AG04450 (cell line): ENCODE data around the gene GPRC5B. TPM values are rescaled to one million over a fixed set of nuclear protein-coding genes. Genes with fewer than 3 reads are reported as not detected.

Experiments used
- CTCF ChIA-PET: fragments of 300-600, 350-600 bp; formaldehyde crosslinking; extraction: SDS; loops from one replicate; lab custom pipeline; 2022; ENCODE audit warnings: antibody characterized with exemption, inconsistent platforms; lab: Charles Lee
- POLR2A ChIA-PET: fragments of 350-600 bp; formaldehyde crosslinking; extraction: SDS; loops from one replicate; lab custom pipeline; 2021; ENCODE audit warnings: antibody characterized with exemption, inconsistent platforms; lab: Yijun Ruan, JAX
- DNase-seq: peaks from one replicate; pipeline ENCODE4 v3.0.0-alpha.2; 2011; ENCODE audit warnings: low read depth, low spot score
- H3K27ac ChIP-seq: one replicate; pipeline ENCODE4 v1.5.1; 2012; ENCODE audit warnings: low read depth, low read length, control low read depth
- H3K27me3 ChIP-seq: one replicate; pipeline ENCODE4 v1.6.0; 2012; ENCODE audit warnings: low read length; ENCODE audit not compliant: control insufficient read depth, insufficient read depth
- H3K4me3 ChIP-seq: 2 replicates; pipeline ENCODE4 v1.5.1; 2011; ENCODE audit warnings: mild to moderate bottlenecking, low read depth, low read length, control low read depth
- H3K9me3 ChIP-seq: 2 replicates; pipeline ENCODE4 v1.5.1; 2012; ENCODE audit warnings: low read length; ENCODE audit not compliant: control insufficient read depth, insufficient read depth
- polyA minus RNA-seq: library from RNA; depleted of rRNA, polyadenylated mRNA; stranded (reverse); fragments of >200 nt; gene quantifications from 2 replicates; pipeline ENCODE4 v1.2.3, GENCODE V29; 2011; rRNA and poly(A)+ RNA removed
- polyA plus RNA-seq: library from polyadenylated mRNA; depleted of rRNA; stranded (reverse); fragments of >200 nt; gene quantifications from 2 replicates; pipeline ENCODE4 v1.2.3, GENCODE V29; 2011; rRNA removed
- TF ChIP-seq, protein P1 (sequence below): IDR thresholded peaks from 2 replicates; pipeline ENCODE4 v1.5.1; 2011; ENCODE audit warnings: low read depth, low read length, control low read depth, inconsistent platforms

The GPRC5B gene
- polyA plus RNA-seq (27.5 and 30.6 TPM in 2 replicates), polyA minus RNA-seq (15.5 and 16.9 TPM in 2 replicates)

GRCh38 chr16:19884611-19885450 is at the start of gene GPRC5B:
GPRC5B (minus strand) TSS chr16:19884848; CDS start chr16:19872845, 12,003 bp downstream.
- DNase-seq = no peak
- Histone ChIP-seq H3K27ac (no peak within 1 kb of the TSS), H3K4me3 (peak within 1 kb of the TSS; percentile 82), H3K9me3 (peaks cover 5% of the 10 kb centered on the region; the same call in 1 of the 2 replicates), H3K27me3 (peaks cover 3% of the 10 kb centered on the region)
- TF ChIP-seq, protein P1, sequence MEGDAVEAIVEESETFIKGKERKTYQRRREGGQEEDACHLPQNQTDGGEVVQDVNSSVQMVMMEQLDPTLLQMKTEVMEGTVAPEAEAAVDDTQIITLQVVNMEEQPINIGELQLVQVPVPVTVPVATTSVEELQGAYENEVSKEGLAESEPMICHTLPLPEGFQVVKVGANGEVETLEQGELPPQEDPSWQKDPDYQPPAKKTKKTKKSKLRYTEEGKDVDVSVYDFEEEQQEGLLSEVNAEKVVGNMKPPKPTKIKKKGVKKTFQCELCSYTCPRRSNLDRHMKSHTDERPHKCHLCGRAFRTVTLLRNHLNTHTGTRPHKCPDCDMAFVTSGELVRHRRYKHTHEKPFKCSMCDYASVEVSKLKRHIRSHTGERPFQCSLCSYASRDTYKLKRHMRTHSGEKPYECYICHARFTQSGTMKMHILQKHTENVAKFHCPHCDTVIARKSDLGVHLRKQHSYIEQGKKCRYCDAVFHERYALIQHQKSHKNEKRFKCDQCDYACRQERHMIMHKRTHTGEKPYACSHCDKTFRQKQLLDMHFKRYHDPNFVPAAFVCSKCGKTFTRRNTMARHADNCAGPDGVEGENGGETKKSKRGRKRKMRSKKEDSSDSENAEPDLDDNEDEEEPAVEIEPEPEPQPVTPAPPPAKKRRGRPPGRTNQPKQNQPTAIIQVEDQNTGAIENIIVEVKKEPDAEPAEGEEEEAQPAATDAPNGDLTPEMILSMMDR = peak; percentile 27
- ChIA-PET CTCF (interaction anchor here (0.6 to 5.0 kb wide), 15 partner anchors 14 to 326 kb away, joined by 3 to 193 read pairs (median 4); no protein-coding TSS in a partner anchor), POLR2A (interaction anchor here (0.7 to 1.4 kb wide), 2 partner anchors 40 to 301 kb away, joined by 3 to 4 read pairs; no protein-coding TSS in a partner anchor)

DNA sequence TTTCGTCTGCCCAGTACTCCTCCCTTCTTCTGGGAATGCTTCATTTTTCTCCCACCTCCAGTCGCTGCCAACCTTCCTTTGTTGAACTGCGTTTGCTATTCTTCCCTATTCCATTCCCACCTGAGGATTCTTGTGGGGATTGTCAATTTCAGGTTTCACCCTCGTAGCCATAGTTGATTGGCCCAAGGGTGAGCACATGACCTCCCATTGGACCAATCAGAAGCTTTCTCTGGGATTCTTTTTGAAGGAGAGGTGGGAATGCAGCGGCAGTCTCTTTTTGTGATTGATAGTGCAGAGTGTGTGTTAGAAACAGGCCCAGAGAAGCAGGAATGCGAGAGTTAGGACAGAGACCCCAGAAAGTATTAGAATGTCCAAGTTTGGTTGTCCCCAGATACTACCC is 49.1 kb upstream of the GPRC5B start:
- H3K4me3 ChIP-seq = no peak overlapping the region
- ChIA-PET CTCF (interaction anchor here (1.4 to 1.6 kb wide), 2 partner anchors 26 to 449 kb away, joined by 3 to 5 read pairs; no protein-coding TSS in a partner anchor), POLR2A (no interaction called here)
- no peaks in the 10 kb centered on the region for H3K27me3 ChIP-seq
- no peak for DNase-seq
- H3K27ac ChIP-seq = no peak overlapping the region
- H3K9me3 ChIP-seq = no peaks in the 10 kb centered on the region
- TF ChIP-seq, protein P1 = no peak

- ChIA-PET POLR2A (no interaction called here), CTCF (interaction anchor here (1.2 to 4.4 kb wide), 2 partner anchors 22 to 456 kb away, joined by 4 to 25 read pairs; no protein-coding TSS in a partner anchor)
- peaks cover 2% of the 10 kb centered on the region for H3K27me3 ChIP-seq
- no peak overlapping the region for H3K4me3 ChIP-seq
- TF ChIP-seq, protein P1 = no peak
- no peak overlapping the region for H3K27ac ChIP-seq
- DNase-seq = no peak
- H3K9me3 ChIP-seq = no peaks in the 10 kb centered on the region
These were observed 44.4 kb upstream of the GPRC5B start for GRCh38 chr16:19929062-19929511.

DNA sequence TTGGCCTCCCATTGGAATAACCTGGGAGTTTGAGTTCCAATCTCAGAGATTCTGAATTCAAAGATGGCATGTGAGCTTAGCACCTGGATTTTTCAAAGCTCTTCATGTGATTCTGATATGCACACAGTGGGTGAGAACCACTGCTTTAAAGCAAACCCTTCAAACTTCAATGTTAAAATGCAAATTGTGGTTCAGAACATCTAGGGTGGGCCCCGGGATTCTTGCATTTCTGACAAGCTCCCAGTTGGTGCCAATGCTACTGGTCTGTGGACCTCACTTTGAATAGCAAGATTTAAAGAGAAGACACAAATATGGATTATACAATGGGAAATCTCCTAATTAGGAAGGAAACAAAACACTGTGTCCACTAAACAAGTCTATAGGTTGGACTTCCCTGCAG is 43.8 kb upstream of the GPRC5B start:
- ChIA-PET CTCF (interaction anchor here (1.2 to 4.4 kb wide), 2 partner anchors 21 to 457 kb away, joined by 4 to 25 read pairs; no protein-coding TSS in a partner anchor), POLR2A (no interaction called here)
- H3K27ac ChIP-seq = no peak overlapping the region
- DNase-seq = no peak
- no peaks in the 10 kb centered on the region for H3K9me3 ChIP-seq
- TF ChIP-seq, protein P1 = no peak
- H3K27me3 ChIP-seq = peaks cover 2% of the 10 kb centered on the region
- H3K4me3 ChIP-seq = no peak overlapping the region
